ENCODE measurements around the gene HEATR5B.
"Not testable (repeated sequence)": the region's sequence is repeated elsewhere in the genome, so short reads cannot be mapped to it uniquely, and the experiment has no call there.

The HEATR5B gene

DNA sequence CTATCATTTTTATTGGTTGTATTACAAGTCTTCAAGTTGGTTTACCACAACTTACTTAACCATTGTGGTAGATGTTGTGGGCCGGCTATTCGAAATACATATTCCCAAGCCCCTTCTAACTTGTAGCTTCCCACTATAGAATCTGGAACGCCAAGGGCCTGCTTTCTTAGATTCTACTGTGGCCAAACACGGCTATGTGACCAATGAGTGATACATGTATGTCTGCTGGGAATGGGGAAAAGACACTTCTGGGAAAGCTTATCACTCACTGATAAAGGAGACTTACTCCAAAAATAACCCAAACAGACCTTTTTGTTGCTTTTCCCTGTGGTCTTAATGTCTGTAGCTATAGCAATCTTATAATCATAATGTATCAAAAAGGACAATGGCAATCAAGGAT, 142.3 kb downstream of the HEATR5B start:
- no peak for DNase-seq (ENCODE audit: low spot score)

GRCh38 chr2:36936526-36936925, 147.6 kb downstream of the HEATR5B start:
- not testable (repeated sequence) for DNase-seq (ENCODE audit: low spot score)

GRCh38 chr2:36931688-36932087, 152.5 kb downstream of the HEATR5B start:
- DNase-seq (ENCODE audit: low spot score) = not testable (repeated sequence)
